MM.1S (cell line): ENCODE measurements around the gene ABCA2.

ENCODE experiments used
- DNase-seq: peaks from one replicate; pipeline ENCODE4 v3.0.0-alpha.2; 2015
- H2AFZ ChIP-seq: fragments of 300-600 bp; sonication (generic); 2 replicates; pipeline ENCODE4 v1.6.0; 2016; ENCODE audit warnings: antibody characterized with exemption, low read length
- H3F3A ChIP-seq: fragments of 300-600 bp; sonication (generic); 2 replicates; pipeline ENCODE4 v1.6.1; 2016; ENCODE audit warnings: mild to moderate bottlenecking, antibody characterized with exemption, low read length, moderate library complexity, mixed read lengths; ENCODE audit not compliant: insufficient read depth
- H3K27ac ChIP-seq: fragments of 300-600 bp; sonication (generic); 2 replicates; pipeline ENCODE4 v1.5.1; 2016; ENCODE audit warnings: mild to moderate bottlenecking, low read length
- H3K27me3 ChIP-seq: fragments of 300-600 bp; sonication (generic); replicated peaks from 2 replicates; pipeline ENCODE4 v1.6.0; 2016; ENCODE audit warnings: low read length; ENCODE audit not compliant: insufficient read depth
- H3K36me3 ChIP-seq: fragments of 300-600 bp; sonication (generic); replicated peaks from 2 replicates; pipeline ENCODE4 v1.6.1; 2016; ENCODE audit warnings: mild to moderate bottlenecking, low read length, mixed read lengths; ENCODE audit not compliant: insufficient read depth
- H3K4me1 ChIP-seq: fragments of 300-600 bp; sonication (generic); 2 replicates; pipeline ENCODE4 v1.6.1; 2016; ENCODE audit warnings: low read length, mixed read lengths
- H3K4me2 ChIP-seq: fragments of 300-600 bp; sonication (generic); 2 replicates; pipeline ENCODE4 v1.6.0; 2016; ENCODE audit warnings: low read depth, low read length
- H3K4me3 ChIP-seq: fragments of 300-600 bp; sonication (generic); 2 replicates; pipeline ENCODE4 v1.5.1; 2016; ENCODE audit warnings: low read length, mixed read lengths
- H3K79me2 ChIP-seq: fragments of 300-600 bp; sonication (generic); 2 replicates; pipeline ENCODE4 v1.6.1; 2016; ENCODE audit warnings: mixed run types, low read length, mixed read lengths
- H3K9ac ChIP-seq: fragments of 300-600 bp; sonication (generic); 2 replicates; pipeline ENCODE4 v1.6.1; 2016; ENCODE audit warnings: low read length, mixed read lengths
- H3K9me2 ChIP-seq: fragments of 300-600 bp; sonication (generic); replicated peaks from 2 replicates; pipeline ENCODE4 v1.6.1; 2016; ENCODE audit warnings: mild to moderate bottlenecking, low read length, mixed read lengths; ENCODE audit not compliant: insufficient read depth
- H3K9me3 ChIP-seq: fragments of 300-600 bp; sonication (generic); replicated peaks from 2 replicates; pipeline ENCODE4 v1.6.1; 2016; ENCODE audit warnings: mild to moderate bottlenecking, low read length, mixed read lengths; ENCODE audit not compliant: insufficient read depth
- H4K20me1 ChIP-seq: fragments of 300-600 bp; sonication (generic); 2 replicates; pipeline ENCODE4 v1.6.1; 2016; ENCODE audit warnings: mild to moderate bottlenecking, low read length, moderate library complexity, mixed read lengths; ENCODE audit not compliant: insufficient read depth
- CTCF ChIP-seq: fragments of 300-600 bp; sonication (generic); IDR thresholded peaks from 2 replicates; pipeline ENCODE4 v1.5.1; 2016; ENCODE audit warnings: antibody characterized with exemption, low read length, mixed read lengths
- EZH2 ChIP-seq: fragments of 300-600 bp; sonication (generic); optimal IDR thresholded peaks from 2 replicates; pipeline ENCODE3; 2017; ENCODE audit warnings: low read depth, mild to moderate bottlenecking, antibody characterized with exemption, low read length, mixed read lengths
- EZH2phosphoT487 ChIP-seq: fragments of 300-600 bp; sonication (generic); IDR thresholded peaks from 2 replicates; pipeline ENCODE4 v1.6.1; 2018; ENCODE audit warnings: antibody characterized with exemption, low read length

ABCA2 gene

GRCh38 chr9:137013571-137013940 is 14.5 kb downstream of the ABCA2 start:
- Histone ChIP-seq H3K4me3 (no peak overlapping the region), H3K4me2 (no peak overlapping the region), H3K9ac (no peak overlapping the region), H3K27me3 (peaks cover 29% of the 10 kb centered on the region), H3F3A (no peaks in the 10 kb centered on the region), H4K20me1 (no peaks in the 10 kb centered on the region), H3K36me3 (no peaks in the 10 kb centered on the region), H3K9me2 (no peaks in the 10 kb centered on the region), H3K27ac (no peak overlapping the region), H2AFZ (no peak overlapping the region), H3K9me3 (no peaks in the 10 kb centered on the region), H3K4me1 (no peaks in the 10 kb centered on the region), H3K79me2 (no peaks in the 10 kb centered on the region)
- no peak for TF ChIP-seq CTCF
- TF ChIP-seq EZH2, result no peak
- TF ChIP-seq EZH2phosphoT487, result no peak
- no peak for DNase-seq

- Histone ChIP-seq H3K9me2 (no peaks in the 10 kb centered on the region), H3K4me3 (no peak overlapping the region), H3K79me2 (no peaks in the 10 kb centered on the region), H3K9me3 (no peaks in the 10 kb centered on the region), H3K27ac (no peak overlapping the region), H3K9ac (no peak overlapping the region), H3F3A (no peaks in the 10 kb centered on the region), H3K36me3 (no peaks in the 10 kb centered on the region), H3K27me3 (peaks cover 34% of the 10 kb centered on the region), H3K4me1 (no peaks in the 10 kb centered on the region), H2AFZ (no peak overlapping the region), H3K4me2 (no peak overlapping the region), H4K20me1 (no peaks in the 10 kb centered on the region)
- no peak for TF ChIP-seq EZH2
- TF ChIP-seq CTCF, result no peak
- no peak for TF ChIP-seq EZH2phosphoT487
- no peak for DNase-seq
Measured at GRCh38 chr9:137012694-137013570, 15.1 kb downstream of the ABCA2 start.

GRCh38 chr9:137011907-137012675 is 15.9 kb downstream of the ABCA2 start:
- Histone ChIP-seq H3K27ac (no peak overlapping the region), H3K9ac (no peak overlapping the region), H3K4me3 (no peak overlapping the region), H3K36me3 (no peaks in the 10 kb centered on the region), H4K20me1 (no peaks in the 10 kb centered on the region), H3K79me2 (no peaks in the 10 kb centered on the region), H3F3A (no peaks in the 10 kb centered on the region), H3K27me3 (peaks cover 41% of the 10 kb centered on the region), H3K4me1 (no peaks in the 10 kb centered on the region), H3K9me2 (no peaks in the 10 kb centered on the region), H3K9me3 (no peaks in the 10 kb centered on the region), H2AFZ (no peak overlapping the region), H3K4me2 (no peak overlapping the region)
- TF ChIP-seq CTCF (no peak), EZH2 (no peak), EZH2phosphoT487 (no peak)
- no peak for DNase-seq
